Mucosa of descending colon (tissue), 3 donors: ENCODE measurements around the gene PADI2. TPM values are rescaled to one million over a fixed set of nuclear protein-coding genes. Genes with fewer than 3 reads are reported as not detected.

ENCODE experiments used
- ATAC-seq: fragments of 200-7000 bp; cut with Tn5 transposase; one replicate; pipeline ENCODE4 v1.9.1; 2020; ENCODE audit warnings: mild to moderate bottlenecking, moderate library complexity
- DNase-seq, 3 donors: peaks; one replicate each; pipeline ENCODE4 v3.0.0-alpha.2; 2020
- H3K36me3 ChIP-seq: fragments of 200-600 bp; one replicate; pipeline ENCODE4 v1.8.0; 2021; ENCODE audit warnings: low read depth, mild to moderate bottlenecking
- H3K4me1 ChIP-seq: fragments of 200-600 bp; one replicate; pipeline ENCODE4 v1.8.0; 2021; ENCODE audit warnings: low read depth, mild to moderate bottlenecking
- H3K4me3 ChIP-seq: fragments of 200-600 bp; one replicate; pipeline ENCODE4 v1.8.0; 2021; ENCODE audit warnings: mild to moderate bottlenecking
- H3K9me3 ChIP-seq: fragments of 200-600 bp; one replicate; pipeline ENCODE4 v1.8.0; 2021; ENCODE audit warnings: mild to moderate bottlenecking
- CTCF ChIP-seq: fragments of 200-600 bp; IDR thresholded peaks from one replicate; pipeline ENCODE4 v1.8.0; 2022; ENCODE audit warnings: antibody characterized with exemption, mild to moderate bottlenecking
- intact Hi-C, 2 donors: fragments of 100-400 bp; cut with DNase I in 1 of 2; cut with micrococcal nuclease in 1 of 2; formaldehyde crosslinking; loops; one replicate each; pipeline versions ENCODE4 v1.11.0 to v1.11.1; 2022; cut with DNase I, micrococcal nuclease
- total RNA-seq, 3 donors: library from RNA; stranded (reverse); fragmentation: NEBNext Ultra II Directional in 2 of 3; extraction: Animal tissue kit (Norgen Biotek cat#: 25700) in 2 of 3; gene quantifications; one replicate each; pipeline versions ENCODE4 v1.2.1 to v1.2.4, GENCODE V29; 2021 to 2023
- donor health status: DM: no; HTN: no; CAD: no; lungs with moderate emphysema.
- donor health status: DM: no; HTN: no; CAD: no.
- donor health status: DM: no; HTN: yes; CAD: no.

Gene PADI2
- total RNA-seq, 3 donors from 2014 or later: 105 to 398 (median 163) TPM

GRCh38 chr1:17136936-17137335, 17.7 kb upstream of the PADI2 start:
- no peak for TF ChIP-seq CTCF
- no peaks in the 10 kb centered on the region for H3K4me1 ChIP-seq
- ATAC-seq: no peak
- no peak for DNase-seq
- no peaks in the 10 kb centered on the region for H3K36me3 ChIP-seq
- intact Hi-C loops: no loop called here
- no peaks in the 10 kb centered on the region for H3K9me3 ChIP-seq
- no peak overlapping the region for H3K4me3 ChIP-seq

GRCh38 chr1:17136145-17136544, 16.9 kb upstream of the PADI2 start:
- Histone ChIP-seq H3K4me3 (no peak overlapping the region), H3K4me1 (no peaks in the 10 kb centered on the region), H3K9me3 (no peaks in the 10 kb centered on the region), H3K36me3 (no peaks in the 10 kb centered on the region)
- no peak for TF ChIP-seq CTCF
- no peak for DNase-seq
- no peak for ATAC-seq
- intact Hi-C loops: no loop called here

GRCh38 chr1:17135530-17135929, 16.3 kb upstream of the PADI2 start:
- intact Hi-C loops: no loop called here
- TF ChIP-seq CTCF: no peak
- no peak for DNase-seq
- H3K4me3 ChIP-seq: no peak overlapping the region
- no peak for ATAC-seq
- H3K36me3 ChIP-seq: no peaks in the 10 kb centered on the region
- no peaks in the 10 kb centered on the region for H3K4me1 ChIP-seq
- H3K9me3 ChIP-seq: no peaks in the 10 kb centered on the region

GRCh38 chr1:17134724-17135123, 15.5 kb upstream of the PADI2 start:
- TF ChIP-seq CTCF: no peak
- ATAC-seq (no peak), DNase-seq (no peak)
- Histone ChIP-seq H3K4me3 (no peak overlapping the region), H3K4me1 (no peaks in the 10 kb centered on the region), H3K36me3 (no peaks in the 10 kb centered on the region), H3K9me3 (no peaks in the 10 kb centered on the region)
- intact Hi-C loops: no loop called here

GRCh38 chr1:17134034-17134433, 14.8 kb upstream of the PADI2 start:
- intact Hi-C loops: no loop called here
- H3K4me1 ChIP-seq: no peaks in the 10 kb centered on the region
- ATAC-seq (peak; percentile 59), DNase-seq (peak in 1 of 3 donors; percentile 32)
- no peaks in the 10 kb centered on the region for H3K9me3 ChIP-seq
- no peak for TF ChIP-seq CTCF
- H3K4me3 ChIP-seq: no peak overlapping the region
- H3K36me3 ChIP-seq: no peaks in the 10 kb centered on the region

GRCh38 chr1:17130138-17130635, 10.9 kb upstream of the PADI2 start:
- DNase-seq (no peak), ATAC-seq (no peak)
- intact Hi-C loops: no loop called here
- no peaks in the 10 kb centered on the region for H3K36me3 ChIP-seq
- TF ChIP-seq CTCF: no peak
- no peaks in the 10 kb centered on the region for H3K9me3 ChIP-seq
- H3K4me1 ChIP-seq: no peaks in the 10 kb centered on the region
- no peak overlapping the region for H3K4me3 ChIP-seq
